SU-DHL-6 (cell line): Measurements from ENCODE around the gene BRI3.

Source experiments
- H2AFZ ChIP-seq: fragments of 200-600 bp; sonication (generic); 2 replicates; pipeline ENCODE4 v1.6.1; 2014; ENCODE audit warnings: low read depth, mild to moderate bottlenecking, moderate library complexity, mixed read lengths, antibody characterized with exemption, low read length; ENCODE audit not compliant: severe bottlenecking
- H3F3A ChIP-seq: fragments of 200-600 bp; shearing (Covaris generic); 2 replicates; pipeline ENCODE4 v1.6.0; 2016; ENCODE audit warnings: antibody characterized with exemption, mild to moderate bottlenecking; ENCODE audit not compliant: insufficient read depth
- H3K27ac ChIP-seq: fragments of 200-600 bp; sonication (generic); 2 replicates; pipeline ENCODE4 v1.5.1; 2016; ENCODE audit warnings: low read depth, mild to moderate bottlenecking, low read length, moderate library complexity, mixed read lengths
- H3K27me3 ChIP-seq: fragments of 200-600 bp; sonication (generic), shearing (Covaris generic); 2 replicates; pipeline ENCODE4 v1.6.0; 2014; ENCODE audit warnings: mild to moderate bottlenecking, low read length
- H3K36me3 ChIP-seq: fragments of 200-600 bp; sonication (generic); 2 replicates; pipeline ENCODE4 v1.6.1; 2014; ENCODE audit warnings: mild to moderate bottlenecking, low read length, mixed read lengths
- H3K4me2 ChIP-seq: fragments of 300-600, 200-600 bp; shearing (Covaris generic), sonication (generic); 2 replicates; pipeline ENCODE4 v1.6.0; 2014; ENCODE audit warnings: low read length, low read depth, mild to moderate bottlenecking; ENCODE audit not compliant: poor library complexity, severe bottlenecking
- H3K4me3 ChIP-seq: fragments of 200-600 bp; sonication (generic); 2 replicates; pipeline ENCODE4 v1.5.1; 2014; ENCODE audit warnings: antibody characterized with exemption, low read length, mild to moderate bottlenecking, mixed read lengths; ENCODE audit not compliant: insufficient read depth, poor library complexity, severe bottlenecking
- H3K79me2 ChIP-seq: fragments of 200-600 bp; sonication (generic); 2 replicates; pipeline ENCODE4 v1.6.1; 2014; ENCODE audit warnings: mild to moderate bottlenecking, low read length, moderate library complexity; ENCODE audit not compliant: insufficient read depth
- H3K9ac ChIP-seq: fragments of 200-600 bp; sonication (generic); 2 replicates; pipeline ENCODE4 v1.7.0; 2014; ENCODE audit warnings: mild to moderate bottlenecking, low read length
- H3K9me2 ChIP-seq: fragments of 200-600 bp; sonication (generic); replicated peaks from 2 replicates; pipeline ENCODE4 v1.6.1; 2014; ENCODE audit warnings: low read length; ENCODE audit not compliant: insufficient read depth
- H3K9me3 ChIP-seq: fragments of 200-600 bp; sonication (generic); 2 replicates; pipeline ENCODE4 v1.6.1; 2014; ENCODE audit warnings: low read length, mixed read lengths; ENCODE audit not compliant: insufficient read depth
- H4K20me1 ChIP-seq: fragments of 200-600 bp; sonication (generic); 2 replicates; pipeline ENCODE4 v1.6.1; 2014; ENCODE audit warnings: low read depth, mild to moderate bottlenecking, antibody characterized with exemption, low read length, moderate library complexity, mixed read lengths
- CTCF ChIP-seq: fragments of 200-600 bp; sonication (generic); IDR thresholded peaks from one replicate; pipeline ENCODE4 v1.5.1; 2017; ENCODE audit warnings: antibody characterized with exemption, mild to moderate bottlenecking, low read length, moderate library complexity; ENCODE audit not compliant: insufficient read depth, poor library complexity, severe bottlenecking
- EZH2phosphoT487 ChIP-seq: fragments of 200-600 bp; sonication (generic), shearing (Covaris generic); conservative IDR thresholded peaks from 2 replicates; pipeline ENCODE4 v1.6.1; 2018; ENCODE audit warnings: mild to moderate bottlenecking, antibody characterized with exemption, low read length, moderate library complexity, mixed read lengths

BRI3 gene

DNA sequence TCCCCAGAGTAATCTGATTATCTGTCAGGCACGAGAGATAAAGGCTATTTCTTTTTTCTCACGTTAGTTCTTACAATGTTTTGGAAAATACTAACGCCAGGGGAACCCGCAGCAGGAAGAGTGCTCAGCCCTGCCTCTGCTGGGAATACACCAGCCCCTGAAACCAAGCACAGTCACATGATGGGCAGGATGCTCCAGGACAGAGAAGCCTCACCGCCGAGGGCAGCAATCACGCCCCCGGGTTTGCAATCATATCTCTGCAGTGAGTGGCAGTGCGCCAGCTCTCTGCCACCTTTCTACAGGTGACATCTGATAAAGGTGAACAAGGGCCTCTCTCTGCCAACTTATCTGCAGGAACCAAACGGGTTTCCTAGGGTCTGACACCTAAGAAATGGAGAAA lies 39.8 kb downstream of the BRI3 start:
- Histone ChIP-seq H3K9me3 (peaks cover 4% of the 10 kb centered on the region; the same call in 1 of the 2 replicates), H2AFZ (no peak overlapping the region), H3K9me2 (no peaks in the 10 kb centered on the region), H3K79me2 (no peaks in the 10 kb centered on the region), H3F3A (no peaks in the 10 kb centered on the region), H3K4me2 (no peak overlapping the region), H3K4me3 (no peak overlapping the region), H3K27me3 (no peaks in the 10 kb centered on the region), H3K27ac (no peak overlapping the region), H4K20me1 (no peaks in the 10 kb centered on the region), H3K36me3 (no peaks in the 10 kb centered on the region), H3K9ac (no peak overlapping the region)
- TF ChIP-seq CTCF (no peak), EZH2phosphoT487 (no peak)

GRCh38 chr7:98322331-98323270 lies 41.1 kb downstream of the BRI3 start:
- H3K4me2 ChIP-seq: no peak overlapping the region
- no peak for TF ChIP-seq EZH2phosphoT487
- TF ChIP-seq CTCF: no peak
- no peaks in the 10 kb centered on the region for H3K79me2 ChIP-seq
- no peak overlapping the region for H3K9ac ChIP-seq
- no peaks in the 10 kb centered on the region for H3K9me3 ChIP-seq
- H3K4me3 ChIP-seq: no peak overlapping the region
- H3K36me3 ChIP-seq: no peaks in the 10 kb centered on the region
- H3F3A ChIP-seq: no peaks in the 10 kb centered on the region
- H3K27me3 ChIP-seq: no peaks in the 10 kb centered on the region
- no peak overlapping the region for H2AFZ ChIP-seq
- no peaks in the 10 kb centered on the region for H3K9me2 ChIP-seq
- H3K27ac ChIP-seq: no peak overlapping the region
- H4K20me1 ChIP-seq: no peaks in the 10 kb centered on the region

- no peaks in the 10 kb centered on the region for H3K9me2 ChIP-seq
- TF ChIP-seq CTCF (no peak), EZH2phosphoT487 (no peak)
- H3K9me3 ChIP-seq: no peaks in the 10 kb centered on the region
- H3K36me3 ChIP-seq: no peaks in the 10 kb centered on the region
- no peaks in the 10 kb centered on the region for H3K27me3 ChIP-seq
- H3K4me2 ChIP-seq: no peak overlapping the region
- H4K20me1 ChIP-seq: no peaks in the 10 kb centered on the region
- H3F3A ChIP-seq: no peaks in the 10 kb centered on the region
- no peak overlapping the region for H3K4me3 ChIP-seq
- H3K79me2 ChIP-seq: no peaks in the 10 kb centered on the region
- H3K9ac ChIP-seq: no peak overlapping the region
- H3K27ac ChIP-seq: no peak overlapping the region
- H2AFZ ChIP-seq: no peak overlapping the region
Observed at GRCh38 chr7:98323597-98324322, 42.3 kb downstream of the BRI3 start.
